IPS DF 19.7 (cell line): ENCODE measurements around the gene CCHCR1.
"Not testable (repeated sequence)": the region's sequence is repeated elsewhere in the genome, so short reads cannot be mapped to it uniquely, and the experiment has no call there.

Source experiments
- DNase-seq: peaks from one replicate; pipeline ENCODE4 v3.0.0-alpha.2; 2013; ENCODE audit warnings: low read depth, low spot score

CCHCR1 gene, protein sequence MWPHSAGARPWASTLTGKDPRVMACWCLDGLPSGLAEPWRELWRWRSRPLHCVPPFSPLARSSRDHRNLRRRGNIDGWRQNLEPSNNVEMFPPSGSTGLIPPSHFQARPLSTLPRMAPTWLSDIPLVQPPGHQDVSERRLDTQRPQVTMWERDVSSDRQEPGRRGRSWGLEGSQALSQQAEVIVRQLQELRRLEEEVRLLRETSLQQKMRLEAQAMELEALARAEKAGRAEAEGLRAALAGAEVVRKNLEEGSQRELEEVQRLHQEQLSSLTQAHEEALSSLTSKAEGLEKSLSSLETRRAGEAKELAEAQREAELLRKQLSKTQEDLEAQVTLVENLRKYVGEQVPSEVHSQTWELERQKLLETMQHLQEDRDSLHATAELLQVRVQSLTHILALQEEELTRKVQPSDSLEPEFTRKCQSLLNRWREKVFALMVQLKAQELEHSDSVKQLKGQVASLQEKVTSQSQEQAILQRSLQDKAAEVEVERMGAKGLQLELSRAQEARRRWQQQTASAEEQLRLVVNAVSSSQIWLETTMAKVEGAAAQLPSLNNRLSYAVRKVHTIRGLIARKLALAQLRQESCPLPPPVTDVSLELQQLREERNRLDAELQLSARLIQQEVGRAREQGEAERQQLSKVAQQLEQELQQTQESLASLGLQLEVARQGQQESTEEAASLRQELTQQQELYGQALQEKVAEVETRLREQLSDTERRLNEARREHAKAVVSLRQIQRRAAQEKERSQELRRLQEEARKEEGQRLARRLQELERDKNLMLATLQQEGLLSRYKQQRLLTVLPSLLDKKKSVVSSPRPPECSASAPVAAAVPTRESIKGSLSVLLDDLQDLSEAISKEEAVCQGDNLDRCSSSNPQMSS

DNA sequence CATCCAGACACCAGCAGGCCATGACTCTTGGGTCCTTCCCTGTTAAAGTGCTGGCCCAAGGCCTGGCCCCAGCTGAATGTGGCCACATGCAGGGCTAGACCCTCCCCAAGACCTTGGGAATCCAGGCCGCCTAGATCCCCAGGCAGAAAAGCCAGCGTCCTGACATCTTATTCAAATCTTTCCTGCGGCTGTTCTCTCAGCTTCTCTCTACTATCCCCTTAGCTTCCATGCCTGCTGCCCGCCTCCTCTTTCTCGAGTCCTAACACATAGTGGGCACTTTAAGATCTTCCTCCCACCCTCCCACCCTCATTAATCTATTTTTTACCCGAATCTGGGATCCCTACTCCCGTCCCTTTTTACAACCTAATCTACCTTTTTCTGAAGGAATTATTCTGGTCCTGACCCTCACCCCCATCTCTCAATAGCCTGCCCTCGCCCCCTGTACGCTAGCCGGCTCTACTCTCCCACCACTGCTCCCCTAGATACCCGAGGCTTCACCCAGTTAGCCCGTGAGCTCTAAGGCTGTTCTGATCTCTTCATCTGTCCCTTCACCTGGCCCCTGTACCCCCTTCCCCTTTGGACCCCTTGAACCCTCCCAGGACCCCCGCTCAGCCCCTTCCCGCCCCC, at the start of gene CCHCR1:
Gene CCHCR1 (minus strand): TSS at position 290 of the 627 bp plus-strand sequence. CDS start 202 bp downstream, at position 88.
- no peak for DNase-seq

- no peak for DNase-seq
Observed at GRCh38 chr6:31205638-31206037, 48.0 kb upstream of the CCHCR1 start.

DNA sequence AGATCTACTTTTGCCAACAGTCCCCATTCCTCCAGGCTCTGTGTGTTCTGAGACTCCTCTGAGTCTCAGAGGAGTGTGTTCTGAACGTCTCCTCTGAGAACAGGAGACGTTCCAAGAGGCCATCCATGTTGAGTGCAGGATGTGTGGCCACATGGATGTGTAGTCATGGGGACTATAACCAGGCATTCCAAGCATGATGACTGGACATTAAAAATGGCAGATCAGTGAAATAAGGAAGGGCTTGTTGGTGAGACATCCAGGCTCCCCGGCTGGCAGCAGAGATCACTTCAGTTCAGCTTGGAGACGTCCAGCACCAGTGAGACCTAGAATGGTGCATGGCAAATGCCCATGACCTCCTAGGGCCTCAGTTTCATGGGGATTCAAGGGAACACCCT, 47.1 kb upstream of the CCHCR1 start:
- DNase-seq: no peak

DNA sequence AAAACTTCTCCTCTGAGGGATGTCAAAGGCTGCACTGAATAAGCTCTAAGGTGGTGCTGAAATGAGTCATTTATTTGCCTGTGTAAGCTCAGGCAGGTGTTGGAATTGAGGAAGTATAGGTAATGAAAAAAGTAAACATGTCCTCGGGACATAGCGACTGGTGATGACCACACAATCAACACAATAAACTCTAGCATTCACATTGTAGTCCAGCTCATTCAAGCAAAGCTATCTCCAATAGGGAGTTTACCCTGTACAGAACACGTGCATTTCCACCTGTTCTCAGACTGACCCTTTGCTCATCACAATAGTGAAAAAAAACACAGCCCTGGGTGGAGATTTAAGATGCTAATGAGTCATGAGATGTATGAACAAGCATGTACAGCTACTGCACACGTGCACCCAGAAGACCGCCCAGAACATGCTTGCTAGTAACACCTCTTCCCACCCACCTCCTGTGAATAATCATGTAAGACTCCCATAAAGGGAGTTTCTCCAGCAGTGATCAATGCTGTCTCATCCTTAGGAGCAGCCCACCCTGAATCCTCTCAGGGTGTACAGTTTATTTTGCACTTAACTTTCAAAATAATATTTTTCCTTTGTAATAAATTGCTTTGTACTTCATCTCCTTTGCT, 45.9 kb upstream of the CCHCR1 start:
- DNase-seq: no peak

DNA sequence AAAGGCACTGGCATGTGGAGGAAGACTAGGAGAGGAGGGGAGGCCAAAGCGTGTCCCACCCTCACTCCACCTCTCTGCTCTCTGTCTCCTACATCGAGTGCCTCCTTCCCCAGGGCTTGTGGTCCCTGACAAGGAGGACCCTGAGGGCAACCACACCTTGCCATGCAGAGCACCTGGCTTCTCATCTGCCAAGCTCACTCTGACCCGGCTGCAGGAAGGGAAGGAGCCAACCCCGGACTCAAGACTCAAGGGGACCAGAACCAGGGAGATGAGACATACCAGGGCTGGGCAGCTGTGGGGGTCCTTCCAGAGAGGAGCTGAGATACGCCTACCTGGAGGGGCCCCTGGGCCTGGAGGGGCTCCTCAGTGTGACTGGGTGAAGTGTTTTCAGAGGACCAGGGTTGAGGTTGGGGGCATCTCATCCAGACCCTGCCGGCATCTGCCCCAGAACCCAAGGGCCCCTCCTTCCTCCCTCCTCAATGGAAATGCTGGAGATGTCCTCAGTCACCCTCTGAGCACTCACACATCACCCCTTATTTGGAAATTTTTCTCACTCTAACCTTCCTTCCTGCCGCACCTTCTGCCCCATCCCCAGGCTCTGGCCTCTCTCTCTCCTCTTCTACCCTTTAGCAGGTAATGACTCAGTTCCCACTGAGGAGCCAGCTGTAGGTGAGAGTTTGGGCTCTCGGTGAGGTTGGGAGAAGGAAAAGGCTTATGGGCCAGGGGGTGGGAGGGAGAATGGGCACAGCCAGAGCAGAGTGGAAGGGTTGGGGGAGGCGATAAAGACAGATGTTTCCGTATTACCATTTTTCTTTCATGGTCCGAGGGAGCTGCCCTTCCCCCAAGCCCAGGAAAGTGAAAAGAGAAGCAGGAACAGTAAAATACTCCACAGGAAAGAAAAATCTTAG, 44.9 kb upstream of the CCHCR1 start:
- DNase-seq: no peak

DNA sequence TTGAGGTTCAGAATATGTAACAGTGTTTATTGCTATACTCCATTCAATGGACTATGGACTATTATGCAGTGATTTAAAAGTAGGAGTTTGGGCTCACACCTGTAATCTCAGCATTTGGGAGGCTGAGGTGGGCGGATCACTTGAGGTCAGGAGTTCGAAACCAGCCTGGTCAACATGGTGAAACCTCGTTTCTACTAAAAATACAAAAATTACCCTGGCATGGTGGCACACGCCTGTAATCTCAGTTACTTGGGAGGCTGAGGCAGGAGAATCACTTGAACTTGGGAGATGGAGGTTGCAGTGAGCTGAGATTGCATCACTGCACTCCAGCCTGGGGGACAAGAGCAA, 41.5 kb upstream of the CCHCR1 start:
- DNase-seq: not testable (repeated sequence)

- no peak for DNase-seq
Observed at GRCh38 chr6:31197559-31198305, 40.1 kb upstream of the CCHCR1 start.

- DNase-seq: not testable (repeated sequence)
Observed at GRCh38 chr6:31196251-31197022, 38.8 kb upstream of the CCHCR1 start.

DNA sequence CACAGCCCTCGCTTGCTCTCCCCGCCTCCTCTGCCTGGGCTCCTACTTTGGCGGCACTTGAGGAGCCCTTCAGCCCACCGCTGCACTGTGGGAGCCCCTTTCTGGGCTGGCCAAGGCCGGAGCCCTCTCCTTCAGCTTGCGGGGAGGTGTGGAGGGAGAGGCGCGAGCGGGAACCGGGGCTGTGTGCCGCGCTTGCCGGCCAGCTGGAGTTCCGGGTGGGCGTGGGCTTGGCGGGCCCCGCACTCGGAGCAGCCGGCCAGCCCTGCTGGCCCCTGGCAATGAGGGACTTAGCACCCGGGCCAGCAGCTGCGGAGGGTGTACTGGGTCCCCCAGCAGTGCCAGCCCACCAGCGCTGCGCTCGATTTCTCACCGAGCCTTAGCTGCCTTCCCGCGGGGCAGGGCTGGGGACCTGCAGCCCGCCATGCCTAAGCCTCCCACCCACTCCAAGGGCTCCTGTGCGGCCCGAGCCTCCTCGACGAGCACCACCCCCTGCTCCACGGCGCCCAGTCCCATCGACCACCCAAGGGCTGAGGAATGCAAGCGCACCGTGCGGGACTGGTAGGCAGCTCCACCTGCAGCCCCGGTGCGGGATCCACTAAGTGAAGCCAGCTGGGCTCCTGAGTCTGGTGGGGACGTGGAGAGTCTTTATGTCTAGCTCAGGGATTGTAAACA, 37.8 kb upstream of the CCHCR1 start:
- DNase-seq: not testable (repeated sequence)

DNA sequence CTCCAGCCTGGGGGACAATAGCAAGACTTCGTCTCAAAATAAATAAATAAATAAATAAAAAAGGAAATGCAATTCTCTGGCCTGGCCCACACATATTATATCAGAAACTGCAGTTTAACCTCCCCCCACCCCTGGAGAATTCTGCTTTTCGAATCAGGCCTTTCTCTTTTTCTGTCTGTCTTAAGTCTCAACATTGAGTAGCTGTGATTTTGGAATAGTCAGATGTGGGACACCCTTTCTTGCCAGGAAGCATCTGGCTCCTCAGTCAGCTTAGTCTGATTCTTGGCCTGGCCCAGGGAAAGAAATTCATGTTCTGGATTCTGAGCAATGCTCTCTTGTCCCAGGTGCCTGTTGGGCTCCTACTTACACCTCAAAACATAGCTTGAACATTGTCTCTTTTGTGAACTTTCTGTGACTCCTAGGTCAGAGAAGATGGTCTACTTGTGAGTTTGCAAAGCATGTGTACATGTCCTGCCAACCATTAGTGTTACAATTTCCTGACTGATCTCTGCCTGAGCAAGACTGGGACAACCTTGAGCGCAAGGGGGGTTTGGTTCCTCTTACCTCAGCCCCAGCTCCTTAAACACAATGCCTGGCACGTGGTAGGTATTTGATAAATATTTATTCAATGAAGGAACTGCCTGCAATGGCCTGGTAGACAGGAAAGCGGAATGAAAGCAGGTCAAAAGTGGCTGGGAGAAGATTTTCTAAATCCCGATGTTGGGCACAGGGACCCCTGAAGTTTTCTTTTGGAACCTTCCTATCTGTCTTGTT, 36.6 kb upstream of the CCHCR1 start:
- no peak for DNase-seq

GRCh38 chr6:31193206-31193605, 35.6 kb upstream of the CCHCR1 start:
- no peak for DNase-seq

DNA sequence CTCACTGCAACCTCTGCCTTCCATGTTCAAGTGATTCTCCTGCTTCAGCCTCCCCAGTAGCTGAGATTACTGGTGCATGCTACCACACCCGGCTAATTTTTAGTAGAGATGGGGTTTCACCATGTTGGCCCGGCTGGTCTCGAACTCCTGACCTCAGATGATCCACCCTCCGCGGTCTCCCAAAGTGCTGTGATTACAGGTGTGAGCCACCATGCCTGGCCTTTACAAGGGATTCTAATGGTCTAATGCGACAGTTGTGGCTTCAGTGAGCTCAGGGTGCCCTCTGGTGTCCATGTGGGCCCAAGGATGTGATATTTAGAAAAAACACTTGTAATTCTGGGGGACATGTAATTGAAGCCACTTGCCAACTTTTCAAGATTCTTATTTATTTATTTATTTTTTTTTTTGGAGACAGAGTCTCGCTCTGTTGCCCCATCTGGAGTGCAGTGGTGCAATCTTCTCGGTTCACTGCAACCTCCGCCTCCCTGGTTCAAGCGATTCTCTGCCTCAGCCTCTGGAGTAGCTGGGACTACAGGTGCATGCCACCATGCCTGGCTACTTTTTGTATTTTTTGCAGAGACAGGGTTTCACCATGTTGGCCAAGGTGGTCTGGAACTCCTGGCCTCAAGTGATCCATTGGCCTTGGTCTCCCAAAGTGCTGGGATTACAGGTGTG, 35.0 kb upstream of the CCHCR1 start:
- DNase-seq: not testable (repeated sequence)

- no peak for DNase-seq
Observed at GRCh38 chr6:31190488-31190887, 32.9 kb upstream of the CCHCR1 start.

DNA sequence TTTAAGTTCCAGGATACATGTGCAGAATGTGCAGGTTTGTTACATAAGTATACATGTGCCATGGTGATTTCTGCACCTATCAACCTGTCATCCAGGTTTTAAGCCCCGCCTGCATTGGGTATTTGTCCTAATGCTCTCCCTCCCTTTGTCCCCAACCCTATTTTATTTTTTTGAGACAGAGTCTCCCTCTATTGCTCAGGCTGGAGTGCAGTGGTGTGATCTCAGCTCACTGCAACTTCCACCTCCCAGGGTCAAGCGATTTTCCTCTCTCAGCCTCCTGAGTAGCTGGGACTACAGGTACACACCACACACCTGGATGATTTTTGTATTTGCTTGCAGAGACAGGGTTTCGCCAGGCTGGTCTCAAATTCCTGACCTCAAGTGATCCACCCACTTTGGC, 31.6 kb upstream of the CCHCR1 start:
- not testable (repeated sequence) for DNase-seq

DNA sequence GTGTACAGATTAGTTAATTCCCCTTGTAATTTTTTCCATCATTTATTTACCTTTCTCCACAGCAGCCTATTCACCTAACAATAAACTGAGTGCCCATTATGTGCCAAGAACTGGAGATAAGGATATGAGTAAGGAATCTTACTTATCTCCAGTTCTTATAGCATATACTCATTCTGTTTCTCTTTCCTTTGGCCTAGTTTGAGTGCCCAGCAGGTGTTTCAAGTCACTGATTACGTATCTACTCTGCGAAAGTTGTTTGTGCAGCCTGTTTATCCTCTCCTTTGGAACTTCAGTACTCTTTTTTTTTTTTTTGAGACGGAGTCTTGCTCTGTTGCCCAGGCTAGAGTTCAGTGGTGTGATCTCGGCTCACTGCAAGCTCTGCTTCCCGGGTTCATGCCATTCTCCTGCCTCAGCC, 30.2 kb upstream of the CCHCR1 start:
- no peak for DNase-seq

DNA sequence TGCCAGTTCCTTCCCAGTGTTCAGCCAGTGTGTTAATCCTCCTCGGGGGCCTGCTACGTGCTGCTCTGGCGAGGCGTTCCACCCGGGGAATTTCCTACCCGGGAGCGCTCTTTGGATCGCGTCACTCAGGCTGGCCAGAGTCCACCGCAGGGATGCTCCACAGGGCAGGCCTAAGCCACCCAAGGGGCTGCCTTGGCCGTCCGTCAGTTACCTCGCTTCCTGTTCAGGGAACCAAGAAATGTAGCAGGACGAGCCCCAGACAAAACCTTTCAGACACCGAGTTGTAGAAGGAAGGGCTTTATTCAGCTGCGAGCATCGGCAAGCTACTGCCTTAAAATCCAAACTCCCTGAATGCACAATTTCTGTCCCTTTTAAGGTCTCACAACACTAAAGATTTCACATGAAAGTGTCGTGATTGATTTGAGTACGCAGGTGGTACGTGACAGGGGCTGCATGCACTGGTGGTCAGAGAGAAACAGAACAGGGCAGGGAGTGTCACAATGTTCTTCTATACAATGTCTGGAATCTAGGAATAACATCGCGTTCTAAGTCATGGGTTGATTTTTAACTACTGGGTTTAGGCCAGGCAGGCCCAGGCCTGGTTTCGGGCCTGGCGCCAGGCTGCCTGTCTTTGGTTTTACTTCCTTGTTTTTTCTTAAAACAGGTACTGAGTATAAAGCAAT, 28.6 kb upstream of the CCHCR1 start:
- DNase-seq: no peak

- DNase-seq: not testable (repeated sequence)
Observed at GRCh38 chr6:31185695-31186051, 28.1 kb upstream of the CCHCR1 start.
